Neuronal stem cell (in vitro differentiated cells): ENCODE results near the gene GRAMD2B.

Experiments
- DNase-seq: peaks from one replicate; pipeline ENCODE4 v3.0.0-alpha.2; 2013; ENCODE audit warnings: low spot score
- H2AFZ ChIP-seq: one replicate; pipeline ENCODE4 v1.6.1; 2013; ENCODE audit warnings: mild to moderate bottlenecking, low read length, inconsistent platforms
- H2AK5ac ChIP-seq: 2 replicates; pipeline ENCODE4 v1.6.1; 2013; ENCODE audit warnings: low read depth, mild to moderate bottlenecking, inconsistent platforms, low read length, moderate library complexity, mixed read lengths
- H2BK120ac ChIP-seq: 2 replicates; pipeline ENCODE4 v1.6.1; 2013; ENCODE audit warnings: low read depth, mild to moderate bottlenecking, inconsistent platforms, low read length, moderate library complexity, mixed read lengths
- H2BK12ac ChIP-seq: one replicate; pipeline ENCODE4 v1.6.1; 2013; ENCODE audit warnings: low read length, inconsistent platforms
- H2BK15ac ChIP-seq: 2 replicates; pipeline ENCODE4 v1.6.1; 2013; ENCODE audit warnings: mild to moderate bottlenecking, low read length, inconsistent platforms, mixed read lengths
- H2BK5ac ChIP-seq: one replicate; pipeline ENCODE4 v1.6.1; 2013; ENCODE audit warnings: inconsistent platforms, mild to moderate bottlenecking, low read length, moderate library complexity
- H3K14ac ChIP-seq: one replicate; pipeline ENCODE4 v1.6.1; 2013; ENCODE audit warnings: low read length, inconsistent platforms
- H3K18ac ChIP-seq: 2 replicates; pipeline ENCODE4 v1.6.1; 2013; ENCODE audit warnings: low read length, inconsistent platforms
- H3K23ac ChIP-seq: 2 replicates; pipeline ENCODE4 v1.6.1; 2013; ENCODE audit warnings: low read depth, mild to moderate bottlenecking, mixed read lengths, low read length, inconsistent platforms; ENCODE audit not compliant: poor library complexity
- H3K27ac ChIP-seq: replicated peaks from 3 replicates; pipeline ENCODE4 v1.5.1; 2013; ENCODE audit warnings: low read length, inconsistent platforms
- H3K27me3 ChIP-seq, 3 experiments: 2 replicates each; pipeline ENCODE4 v1.6.1; 2013; ENCODE audit warnings: low read length in 3 of 3, mild to moderate bottlenecking in 2 of 3, inconsistent platforms in 1 of 3, low read depth in 1 of 3, mixed read lengths in 1 of 3, moderate library complexity in 1 of 3; ENCODE audit not compliant: control insufficient read depth in 3 of 3, insufficient read depth in 3 of 3
- H3K36me3 ChIP-seq, 2 donors: replicated peaks in 1 of 2; 2 replicates each; pipeline ENCODE4 v1.6.1; 2013; ENCODE audit warnings: low read length in 2 of 2; ENCODE audit not compliant: control insufficient read depth in 2 of 2, insufficient read depth in 2 of 2
- H3K4ac ChIP-seq: 2 replicates; pipeline ENCODE4 v1.6.1; 2013; ENCODE audit warnings: inconsistent platforms, mild to moderate bottlenecking, low read length, moderate library complexity
- H3K4me1 ChIP-seq, 2 donors: 1 replicate in 1 of 2; 2 replicates in 1 of 2; pipeline ENCODE4 v1.6.1; 2013; ENCODE audit warnings: low read length in 2 of 2, low read depth in 1 of 2; ENCODE audit not compliant: control insufficient read depth in 2 of 2, insufficient read depth in 1 of 2
- H3K4me2 ChIP-seq: one replicate; pipeline ENCODE4 v1.6.1; 2013; ENCODE audit warnings: mild to moderate bottlenecking, low read length, inconsistent platforms; ENCODE audit not compliant: insufficient read depth, poor library complexity, severe bottlenecking
- H3K4me3 ChIP-seq, 2 donors: 2 replicates each; pipeline ENCODE4 v1.5.1; 2013; ENCODE audit warnings: low read length in 2 of 2, mild to moderate bottlenecking in 2 of 2, inconsistent platforms in 1 of 2, moderate library complexity in 1 of 2
- H3K79me1 ChIP-seq: one replicate; pipeline ENCODE4 v1.6.1; 2013; ENCODE audit warnings: low read depth, mild to moderate bottlenecking, inconsistent platforms, low read length, moderate library complexity
- H3K9ac ChIP-seq: one replicate; pipeline ENCODE4 v1.6.1; 2013; ENCODE audit warnings: mild to moderate bottlenecking, low read depth, low read length, inconsistent platforms; ENCODE audit not compliant: poor library complexity
- H3K9me3 ChIP-seq, 2 donors: replicated peaks in 1 of 2; 2 replicates each; pipeline versions ENCODE3 to v1.6.1; 2013; ENCODE audit warnings: low read length in 2 of 2, mild to moderate bottlenecking in 2 of 2, inconsistent platforms in 1 of 2, low read depth in 1 of 2, mixed read lengths in 1 of 2, moderate library complexity in 1 of 2; ENCODE audit not compliant: control insufficient read depth in 2 of 2, insufficient read depth in 1 of 2
- H4K8ac ChIP-seq: one replicate; pipeline ENCODE4 v1.6.1; 2013; ENCODE audit warnings: low read depth, mild to moderate bottlenecking, inconsistent platforms, low read length, moderate library complexity
- H4K91ac ChIP-seq: one replicate; pipeline ENCODE4 v1.6.1; 2013; ENCODE audit warnings: low read length, low read depth, mild to moderate bottlenecking, inconsistent platforms; ENCODE audit not compliant: poor library complexity
- WGBS, 2 donors: extraction: QIAGEN DNeasy Blood & Tissue Kit; methylation state at CpG; one replicate each; pipeline ENCODE4 v1.1.7; 2013; ENCODE audit warnings: missing lambda C conversion rate in 2 of 2, mixed read lengths in 1 of 2; ENCODE audit not compliant: insufficient read length in 2 of 2, insufficient replicate concordance in 1 of 2; ENCODE audit errors: extremely low coverage in 2 of 2; 5-methylcytosine and 5-hydroxymethylcytosine counted together

Gene GRAMD2B

DNA sequence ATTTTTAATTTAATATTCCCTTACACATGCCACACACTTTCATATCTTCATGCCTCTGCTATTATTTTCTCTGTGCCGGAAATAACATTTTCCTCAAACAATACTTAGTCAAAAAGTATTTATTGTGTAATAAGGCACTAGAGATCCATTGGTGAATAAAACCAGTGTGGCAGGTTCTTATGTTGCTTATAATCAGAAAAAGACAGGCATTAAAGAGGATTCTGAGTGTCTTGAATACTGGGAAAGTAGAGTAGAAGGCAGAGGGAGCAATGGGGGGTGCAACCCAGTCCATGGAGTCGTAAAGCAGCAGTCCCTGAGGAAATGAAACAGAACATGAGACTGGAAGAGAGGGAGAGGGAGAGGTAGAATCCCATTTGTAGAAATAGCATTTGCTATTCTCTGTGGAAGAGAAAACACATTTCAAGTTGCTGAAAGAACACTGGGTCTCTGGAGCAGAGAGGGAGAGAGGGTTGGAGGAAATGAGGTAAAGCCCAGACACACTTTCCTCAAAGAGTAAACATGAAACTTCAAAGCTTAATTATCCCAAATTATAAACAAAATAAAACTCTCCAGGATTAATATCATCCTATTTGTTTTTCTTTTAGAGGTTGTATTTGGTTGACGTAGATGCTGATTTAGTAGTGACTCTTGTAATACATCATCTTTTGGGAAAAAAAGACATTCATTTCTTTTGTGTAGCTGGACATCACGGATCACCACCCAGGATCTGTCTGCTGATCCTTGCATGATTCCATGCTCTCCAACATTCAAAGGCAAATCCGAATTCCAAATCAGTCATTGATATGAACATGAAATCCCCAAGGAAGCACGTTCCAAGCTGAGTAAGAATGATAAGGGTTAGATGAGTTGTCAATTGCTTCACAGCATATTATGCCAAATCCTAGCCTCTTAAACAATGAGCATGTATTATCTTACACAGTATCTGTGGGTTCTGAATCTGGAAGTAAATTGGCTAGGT is 37.4 kb upstream of the GRAMD2B start:
- Histone ChIP-seq H3K4ac (no peak overlapping the region), H3K9ac (no peak overlapping the region), H2AFZ (peak overlapping the region; percentile 14), H2BK15ac (no peak overlapping the region), H2AK5ac (no peak overlapping the region), H2BK12ac (no peak overlapping the region), H3K14ac (no peak overlapping the region), H3K4me2 (no peak overlapping the region), H3K4me1 (peaks cover 0 to 2% of the 10 kb centered on the region in 2 donors), H2BK120ac (no peak overlapping the region), H3K18ac (no peak overlapping the region), H3K36me3 (no peaks in the 10 kb centered on the region), H3K4me3 (no peak overlapping the region), H4K91ac (no peak overlapping the region), H2BK5ac (no peak overlapping the region), H3K27ac (no peak overlapping the region), H3K27me3 (no peaks in the 10 kb centered on the region), H3K23ac (no peak overlapping the region), H4K8ac (no peak overlapping the region), H3K9me3 (peaks cover 0 to 6% of the 10 kb centered on the region in 2 donors), H3K79me1 (no peaks in the 10 kb centered on the region)
- DNase-seq: no peak
- WGBS, 2 donors: no CpG with 5 or more reads among the region's 6 CpGs

DNA sequence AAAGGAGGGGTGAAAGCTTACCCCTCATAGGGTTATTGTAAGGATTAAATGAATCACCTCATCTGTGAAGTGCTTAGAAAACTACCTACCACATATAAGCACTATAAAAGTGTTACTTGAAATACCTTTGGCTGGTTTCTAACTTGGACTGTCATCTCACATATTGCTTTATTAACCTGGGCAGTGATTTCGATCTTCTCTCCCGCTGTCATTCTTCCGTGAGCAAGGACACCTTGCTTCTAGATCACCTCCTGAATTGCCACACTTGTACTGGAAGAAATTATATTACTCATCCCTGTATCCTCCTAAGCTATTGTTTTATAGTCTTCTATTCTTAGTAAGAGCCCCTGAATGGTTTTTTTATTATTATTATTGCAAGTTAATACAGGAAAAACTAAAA is 34.0 kb upstream of the GRAMD2B start:
- Histone ChIP-seq H3K27ac (no peak overlapping the region), H3K18ac (no peak overlapping the region), H3K9me3 (peaks cover 0 to 5% of the 10 kb centered on the region in 2 donors), H2BK120ac (no peak overlapping the region), H3K9ac (no peak overlapping the region), H4K8ac (no peak overlapping the region), H3K4me1 (peaks cover 0 to 2% of the 10 kb centered on the region in 2 donors), H3K4me3 (no peak overlapping the region), H3K14ac (no peak overlapping the region), H4K91ac (no peak overlapping the region), H2AFZ (no peak overlapping the region), H3K23ac (no peak overlapping the region), H2BK12ac (no peak overlapping the region), H2AK5ac (no peak overlapping the region), H3K4ac (no peak overlapping the region), H3K27me3 (no peaks in the 10 kb centered on the region), H2BK15ac (no peak overlapping the region), H3K36me3 (no peaks in the 10 kb centered on the region), H3K79me1 (no peaks in the 10 kb centered on the region), H2BK5ac (no peak overlapping the region), H3K4me2 (no peak overlapping the region)
- no peak for DNase-seq
- no CpG with 5 or more reads among the region's 3 CpGs for WGBS, 2 donors

DNA sequence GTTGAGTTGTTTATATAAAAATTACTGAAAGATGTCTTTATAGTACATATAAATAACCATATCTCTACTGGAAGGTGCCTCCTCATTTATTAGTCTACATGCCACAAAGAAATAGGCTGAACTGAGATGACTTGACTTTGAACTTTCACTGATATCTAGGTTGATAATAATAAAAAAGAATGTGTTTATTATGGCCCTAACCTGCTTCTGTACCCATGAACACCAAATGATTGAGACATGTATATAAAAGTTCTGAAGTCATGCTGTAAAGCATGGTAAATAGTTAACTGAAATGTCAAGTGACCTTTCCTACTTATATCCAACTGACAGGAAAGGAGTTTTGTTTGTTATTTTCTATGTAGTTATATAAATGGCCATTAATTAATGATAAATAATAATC is 33.2 kb upstream of the GRAMD2B start:
- Histone ChIP-seq H4K91ac (no peak overlapping the region), H3K23ac (no peak overlapping the region), H3K36me3 (no peaks in the 10 kb centered on the region), H3K27me3 (no peaks in the 10 kb centered on the region), H3K4ac (no peak overlapping the region), H3K79me1 (no peaks in the 10 kb centered on the region), H2AK5ac (no peak overlapping the region), H3K4me2 (no peak overlapping the region), H2BK120ac (no peak overlapping the region), H3K4me3 (no peak overlapping the region), H3K9ac (no peak overlapping the region), H2BK12ac (no peak overlapping the region), H3K4me1 (peaks cover 0 to 4% of the 10 kb centered on the region in 2 donors), H3K27ac (no peak overlapping the region), H3K18ac (no peak overlapping the region), H3K9me3 (peaks cover 0 to 5% of the 10 kb centered on the region in 2 donors), H2BK5ac (no peak overlapping the region), H2BK15ac (no peak overlapping the region), H3K14ac (no peak overlapping the region), H4K8ac (no peak overlapping the region), H2AFZ (no peak overlapping the region)
- DNase-seq: no peak

DNA sequence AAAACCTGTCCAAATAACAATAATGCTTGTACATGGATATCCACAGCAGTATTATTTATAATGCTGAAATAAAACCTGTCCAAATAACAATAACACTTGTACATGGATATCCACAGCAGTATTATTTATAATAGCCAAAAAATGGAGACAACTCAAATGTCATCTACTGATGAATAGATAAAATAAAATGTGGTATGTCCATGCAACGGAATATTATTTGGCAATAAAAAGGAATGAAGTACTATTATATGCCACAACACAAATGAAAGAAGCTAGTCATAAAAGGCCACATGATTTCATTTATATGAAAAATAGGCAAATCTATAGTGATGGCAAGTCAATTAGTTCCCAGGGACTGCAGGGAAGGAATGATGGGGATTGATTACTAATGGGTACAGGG is 31.8 kb upstream of the GRAMD2B start:
- no peak overlapping the region for H4K8ac ChIP-seq
- DNase-seq: no peak
- H3K36me3 ChIP-seq: no peaks in the 10 kb centered on the region
- H2BK5ac ChIP-seq: no peak overlapping the region
- no peak overlapping the region for H4K91ac ChIP-seq
- H3K79me1 ChIP-seq: no peaks in the 10 kb centered on the region
- no peaks in the 10 kb centered on the region for H3K27me3 ChIP-seq
- H3K4me1 ChIP-seq: peaks cover 0 to 7% of the 10 kb centered on the region in 2 donors
- H3K23ac ChIP-seq: no peak overlapping the region
- no peak overlapping the region for H3K9ac ChIP-seq
- H3K4me2 ChIP-seq: no peak overlapping the region
- H3K4ac ChIP-seq: no peak overlapping the region
- H2AK5ac ChIP-seq: no peak overlapping the region
- no peak overlapping the region for H3K18ac ChIP-seq
- H2BK120ac ChIP-seq: no peak overlapping the region
- no peak overlapping the region for H3K4me3 ChIP-seq
- H2BK12ac ChIP-seq: no peak overlapping the region
- no peak overlapping the region for H3K14ac ChIP-seq
- H2BK15ac ChIP-seq: no peak overlapping the region
- H3K27ac ChIP-seq: no peak overlapping the region
- peaks cover 0 to 5% of the 10 kb centered on the region in 2 donors for H3K9me3 ChIP-seq
- no peak overlapping the region for H2AFZ ChIP-seq
- no CpG with 5 or more reads among the region's 1 CpG for WGBS, 2 donors
